ENCODE data around the gene ELMO1. TPM values are rescaled to one million over a fixed set of nuclear protein-coding genes. Genes with fewer than 3 reads are reported as not detected.
A peak's percentile ranks its signal among the peaks of the same experiment; 100 is the strongest.

ELMO1 gene
- polyA plus RNA-seq, 1 donor (not counting 4 experiments of a cell fraction or from before 2014, with no cell fraction given), result not detected

DNA sequence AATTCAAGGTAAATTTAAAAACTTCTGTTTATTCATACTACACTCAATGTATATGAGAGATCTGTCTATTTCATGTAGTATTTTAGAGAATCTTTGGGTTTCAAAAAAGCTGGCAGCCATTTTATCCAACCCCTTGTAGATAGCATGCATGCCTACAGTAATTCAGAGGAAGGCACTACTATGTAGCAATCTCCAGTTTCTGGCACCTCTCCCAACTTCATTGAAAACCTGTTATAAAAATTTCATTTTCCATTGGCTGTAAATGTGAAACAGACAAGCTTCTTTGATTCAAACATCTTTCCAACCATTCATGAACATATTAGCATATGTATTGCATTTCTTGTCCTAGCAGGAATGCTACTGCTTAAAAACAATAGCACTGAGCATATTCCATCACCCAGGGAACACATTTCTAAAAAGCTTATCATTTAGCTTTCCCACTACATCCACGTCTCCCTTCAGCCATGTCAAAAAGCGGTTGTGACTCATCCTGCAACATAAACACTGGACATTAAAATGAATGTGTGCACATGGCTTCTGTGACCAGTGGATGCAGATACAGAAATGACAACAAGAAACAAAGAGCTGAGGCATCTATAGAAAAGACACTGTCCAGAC is 393.9 kb downstream of the ELMO1 start:
- dilution Hi-C loops (cut with MboI; ENCODE audit: extremely low pct_ligation_motif_present, low sequenced_read_pairs), result no loop called here
- Histone ChIP-seq H2AFZ (ENCODE audit: control insufficient read depth, low read length) (no peak overlapping the region), H3K4me2 (ENCODE audit: control insufficient read depth, extremely low read depth, insufficient read depth, low read depth, low read length) (no peak overlapping the region), H3K9me1 (ENCODE audit: control insufficient read depth, extremely low read depth, insufficient read depth, low read length) (no peaks in the 10 kb centered on the region), H3K36me3 (ENCODE audit: control insufficient read depth in 2 of 2, extremely low read depth in 1 of 2, insufficient read depth in 2 of 2, low read length in 2 of 2) (no peaks in the 10 kb centered on the region), H3K79me2 (ENCODE audit: control insufficient read depth, insufficient read depth, low read length) (no peaks in the 10 kb centered on the region), H3K9me3 (ENCODE audit: control insufficient read depth, low read depth, low read length) (no peaks in the 10 kb centered on the region), H3K9ac (ENCODE audit: control insufficient read depth, extremely low read depth, insufficient read depth, low read length) (no peak overlapping the region), H4K20me1 (ENCODE audit: control insufficient read depth, extremely low read depth, insufficient read depth, low read length) (no peaks in the 10 kb centered on the region), H3K27me3 (ENCODE audit: control insufficient read depth, extremely low read depth, insufficient read depth, low read length) (no peaks in the 10 kb centered on the region), H3K27ac (ENCODE audit: control insufficient read depth, insufficient read depth, low read length) (no peak overlapping the region), H3K4me1 (ENCODE audit: control insufficient read depth, extremely low read depth, insufficient read depth, low read length) (no peaks in the 10 kb centered on the region), H3K4me3 (ENCODE audit: control insufficient read depth in 2 of 3, extremely low read depth in 1 of 3, insufficient read depth in 2 of 3, low read depth in 1 of 3, low read length in 3 of 3) (no peak overlapping the region)
- FAIRE-seq, result no peak
- DNase-seq (ENCODE audit: low read depth, low spot score), result no peak
- TF ChIP-seq CTCF (optimal IDR thresholded peaks at IDR 0.05 in 1 of 3, IDR thresholded peaks at IDR 0.05 in 1 of 3, conservative IDR thresholded peaks at IDR 0.05 in 1 of 3; ENCODE audit: extremely low read depth in 1 of 3, insufficient read depth in 2 of 3, low read length in 3 of 3) (no peak), EZH2 (IDR thresholded peaks at IDR 0.05; ENCODE audit: low read length) (no peak)

- DNase-seq (ENCODE audit: low read depth, low spot score) (no peak), FAIRE-seq (peak; percentile 20)
- no peak overlapping the region for H3K4me3 ChIP-seq (ENCODE audit: control insufficient read depth in 2 of 3, extremely low read depth in 1 of 3, insufficient read depth in 2 of 3, low read depth in 1 of 3, low read length in 3 of 3)
- H3K79me2 ChIP-seq (ENCODE audit: control insufficient read depth, insufficient read depth, low read length), result no peaks in the 10 kb centered on the region
- no peaks in the 10 kb centered on the region for H4K20me1 ChIP-seq (ENCODE audit: control insufficient read depth, extremely low read depth, insufficient read depth, low read length)
- H2AFZ ChIP-seq (ENCODE audit: control insufficient read depth, low read length), result no peak overlapping the region
- no peaks in the 10 kb centered on the region for H3K9me1 ChIP-seq (ENCODE audit: control insufficient read depth, extremely low read depth, insufficient read depth, low read length)
- no peaks in the 10 kb centered on the region for H3K9me3 ChIP-seq (ENCODE audit: control insufficient read depth, low read depth, low read length)
- no peak overlapping the region for H3K9ac ChIP-seq (ENCODE audit: control insufficient read depth, extremely low read depth, insufficient read depth, low read length)
- dilution Hi-C loops (cut with MboI; ENCODE audit: extremely low pct_ligation_motif_present, low sequenced_read_pairs), result no loop called here
- no peaks in the 10 kb centered on the region for H3K36me3 ChIP-seq (ENCODE audit: control insufficient read depth in 2 of 2, extremely low read depth in 1 of 2, insufficient read depth in 2 of 2, low read length in 2 of 2)
- H3K27ac ChIP-seq (ENCODE audit: control insufficient read depth, insufficient read depth, low read length), result no peak overlapping the region
- H3K4me1 ChIP-seq (ENCODE audit: control insufficient read depth, extremely low read depth, insufficient read depth, low read length), result no peaks in the 10 kb centered on the region
- no peaks in the 10 kb centered on the region for H3K27me3 ChIP-seq (ENCODE audit: control insufficient read depth, extremely low read depth, insufficient read depth, low read length)
- TF ChIP-seq EZH2 (IDR thresholded peaks at IDR 0.05; ENCODE audit: low read length), result no peak
- no peak for TF ChIP-seq CTCF (optimal IDR thresholded peaks at IDR 0.05 in 1 of 3, IDR thresholded peaks at IDR 0.05 in 1 of 3, conservative IDR thresholded peaks at IDR 0.05 in 1 of 3; ENCODE audit: extremely low read depth in 1 of 3, insufficient read depth in 2 of 3, low read length in 3 of 3)
- no peak overlapping the region for H3K4me2 ChIP-seq (ENCODE audit: control insufficient read depth, extremely low read depth, insufficient read depth, low read depth, low read length)
Observed at GRCh38 chr7:37052705-37053104, 396.0 kb downstream of the ELMO1 start.

Data from keratinocyte (primary cell).